ENCODE measurements around the gene FN1.
"Not testable (repeated sequence)": the region's sequence is repeated elsewhere in the genome, so short reads cannot be mapped to it uniquely, and the experiment has no call there.

FN1 gene

DNA sequence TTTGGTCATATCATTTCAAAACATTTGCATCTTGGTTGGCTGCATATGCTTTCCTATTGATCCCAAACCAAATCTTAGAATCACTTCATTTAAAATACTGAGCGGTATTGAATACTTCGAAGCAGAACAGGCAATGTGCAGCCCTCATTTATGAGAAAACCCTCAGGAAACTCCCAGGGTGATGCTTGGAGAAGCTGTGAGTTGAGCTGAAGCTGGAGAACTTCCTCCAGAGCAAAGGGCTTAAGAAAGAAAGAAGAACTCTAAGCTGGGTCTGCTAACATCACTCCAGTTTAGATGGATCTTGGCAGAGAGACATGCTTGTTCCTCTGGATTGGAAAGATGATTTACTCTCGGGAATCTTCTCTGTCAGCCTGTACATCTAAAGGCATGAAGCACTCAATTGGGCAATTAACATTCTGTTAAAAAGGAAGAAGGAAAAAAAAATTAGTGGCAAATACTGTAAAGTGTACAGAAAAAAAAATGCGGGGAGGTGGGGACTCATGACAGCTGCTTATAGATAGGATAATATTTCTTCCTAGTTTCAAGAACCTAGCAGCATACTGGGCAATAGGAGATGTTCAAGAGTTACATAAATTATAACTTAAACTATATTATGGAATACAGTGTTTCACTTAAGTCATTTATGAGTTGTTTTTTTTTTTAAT lies 74.5 kb downstream of the FN1 start:
- H3K9ac ChIP-seq (ENCODE audit: low read depth, low read length): no peak overlapping the region
- TF ChIP-seq EZH2 (IDR thresholded peaks at IDR 0.05; ENCODE audit: borderline replicate concordance, low read depth, low read length, severe bottlenecking): no peak
- TF ChIP-seq CTCF (IDR thresholded peaks at IDR 0.05; ENCODE audit: borderline replicate concordance, extremely low read depth, low read length, poor library complexity, severe bottlenecking): no peak
- DNase-seq: no peak
- H3K27me3 ChIP-seq (ENCODE audit: insufficient read depth, low read length, poor library complexity): no peaks in the 10 kb centered on the region
- H3K36me3 ChIP-seq (ENCODE audit: insufficient read depth, low read length): peaks cover 7% of the 10 kb centered on the region; the same call in 1 of the 2 replicates
- no peak for ATAC-seq (ENCODE audit: insufficient read depth, low read depth)
- no peaks in the 10 kb centered on the region for H4K20me1 ChIP-seq (ENCODE audit: insufficient read depth, low read length)
- H3K4me3 ChIP-seq (ENCODE audit: low read depth in 1 of 2, low read length in 2 of 2): no peak overlapping the region
- no peaks in the 10 kb centered on the region for H3K4me1 ChIP-seq (ENCODE audit: insufficient read depth, low read length)
- no peaks in the 10 kb centered on the region for H3K9me3 ChIP-seq (ENCODE audit: insufficient read depth, low read length, severe bottlenecking)
- H3K79me2 ChIP-seq (ENCODE audit: insufficient read depth, low read length): no peaks in the 10 kb centered on the region
- no peak overlapping the region for H3K4me2 ChIP-seq (ENCODE audit: insufficient read depth, low read length)
- H2AFZ ChIP-seq (ENCODE audit: low read depth, low read length): no peak overlapping the region
- H3K27ac ChIP-seq (ENCODE audit: low read length): no peak overlapping the region

DNA sequence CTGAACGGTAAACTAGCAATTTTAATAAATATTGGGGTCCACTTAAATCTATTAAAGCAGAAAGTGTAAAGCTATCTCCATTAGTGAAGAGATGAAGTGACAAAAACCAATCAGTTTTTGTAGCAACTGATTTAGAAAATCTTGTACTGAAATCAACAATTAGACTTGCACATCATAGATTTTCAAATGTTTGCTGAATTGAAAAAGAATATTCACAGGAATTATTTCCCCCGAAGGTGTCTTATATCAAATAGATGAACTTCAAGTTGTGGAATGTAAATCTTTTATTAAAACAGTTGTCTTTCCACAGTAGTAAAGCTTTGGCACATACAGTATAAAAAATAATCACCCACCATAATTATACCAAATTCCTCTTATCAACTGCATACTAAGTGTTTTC lies 75.3 kb downstream of the FN1 start:
- Histone ChIP-seq H3K4me1 (ENCODE audit: insufficient read depth, low read length) (no peaks in the 10 kb centered on the region), H4K20me1 (ENCODE audit: insufficient read depth, low read length) (no peaks in the 10 kb centered on the region), H3K9me3 (ENCODE audit: insufficient read depth, low read length, severe bottlenecking) (no peaks in the 10 kb centered on the region), H3K4me3 (ENCODE audit: low read depth in 1 of 2, low read length in 2 of 2) (no peak overlapping the region), H3K4me2 (ENCODE audit: insufficient read depth, low read length) (no peak overlapping the region), H3K79me2 (ENCODE audit: insufficient read depth, low read length) (no peaks in the 10 kb centered on the region), H2AFZ (ENCODE audit: low read depth, low read length) (no peak overlapping the region), H3K36me3 (ENCODE audit: insufficient read depth, low read length) (peaks cover 7% of the 10 kb centered on the region; the same call in 1 of the 2 replicates), H3K27ac (ENCODE audit: low read length) (no peak overlapping the region), H3K9ac (ENCODE audit: low read depth, low read length) (no peak overlapping the region), H3K27me3 (ENCODE audit: insufficient read depth, low read length, poor library complexity) (no peaks in the 10 kb centered on the region)
- ATAC-seq (ENCODE audit: insufficient read depth, low read depth): no peak
- DNase-seq: no peak
- no peak for TF ChIP-seq CTCF (IDR thresholded peaks at IDR 0.05; ENCODE audit: borderline replicate concordance, extremely low read depth, low read length, poor library complexity, severe bottlenecking)

GRCh38 chr2:215360059-215360458 lies 75.8 kb downstream of the FN1 start:
- not testable (repeated sequence) for H3K4me1 ChIP-seq (ENCODE audit: insufficient read depth, low read length); H4K20me1 ChIP-seq (ENCODE audit: insufficient read depth, low read length); H3K4me2 ChIP-seq (ENCODE audit: insufficient read depth, low read length); DNase-seq; ATAC-seq (ENCODE audit: insufficient read depth, low read depth); H3K27me3 ChIP-seq (ENCODE audit: insufficient read depth, low read length, poor library complexity); H2AFZ ChIP-seq (ENCODE audit: low read depth, low read length); H3K27ac ChIP-seq (ENCODE audit: low read length); H3K9ac ChIP-seq (ENCODE audit: low read depth, low read length); H3K79me2 ChIP-seq (ENCODE audit: insufficient read depth, low read length); H3K9me3 ChIP-seq (ENCODE audit: insufficient read depth, low read length, severe bottlenecking); H3K36me3 ChIP-seq (ENCODE audit: insufficient read depth, low read length); H3K4me3 ChIP-seq (ENCODE audit: low read depth in 1 of 2, low read length in 2 of 2)

DNA sequence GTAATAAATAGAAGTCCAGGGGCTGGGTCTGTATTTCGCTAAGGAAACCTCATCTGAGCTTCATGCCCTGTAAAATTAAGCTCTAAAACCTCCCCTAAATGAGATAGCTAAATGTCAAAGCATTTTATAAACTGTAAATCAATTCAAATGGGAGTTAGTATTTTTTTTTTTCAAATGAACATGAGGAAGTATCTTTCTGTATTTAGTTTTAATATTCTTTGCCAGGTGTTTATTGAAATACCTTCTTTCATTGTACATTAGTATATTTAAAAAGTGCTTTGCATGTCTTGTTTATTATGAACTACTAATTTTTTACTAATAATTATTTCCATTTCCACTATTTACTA lies 76.3 kb downstream of the FN1 start:
- TF ChIP-seq EZH2 (IDR thresholded peaks at IDR 0.05; ENCODE audit: borderline replicate concordance, low read depth, low read length, severe bottlenecking): no peak
- no peak for TF ChIP-seq CTCF (IDR thresholded peaks at IDR 0.05; ENCODE audit: borderline replicate concordance, extremely low read depth, low read length, poor library complexity, severe bottlenecking)
- H2AFZ ChIP-seq (ENCODE audit: low read depth, low read length): no peak overlapping the region
- no peaks in the 10 kb centered on the region for H4K20me1 ChIP-seq (ENCODE audit: insufficient read depth, low read length)
- H3K36me3 ChIP-seq (ENCODE audit: insufficient read depth, low read length): peaks cover 12% of the 10 kb centered on the region
- no peak overlapping the region for H3K9ac ChIP-seq (ENCODE audit: low read depth, low read length)
- H3K27ac ChIP-seq (ENCODE audit: low read length): no peak overlapping the region
- H3K4me2 ChIP-seq (ENCODE audit: insufficient read depth, low read length): no peak overlapping the region
- no peak for ATAC-seq (ENCODE audit: insufficient read depth, low read depth)
- no peak for DNase-seq
- no peak overlapping the region for H3K4me3 ChIP-seq (ENCODE audit: low read depth in 1 of 2, low read length in 2 of 2)
- H3K4me1 ChIP-seq (ENCODE audit: insufficient read depth, low read length): no peaks in the 10 kb centered on the region
- H3K79me2 ChIP-seq (ENCODE audit: insufficient read depth, low read length): no peaks in the 10 kb centered on the region
- H3K9me3 ChIP-seq (ENCODE audit: insufficient read depth, low read length, severe bottlenecking): no peaks in the 10 kb centered on the region
- no peaks in the 10 kb centered on the region for H3K27me3 ChIP-seq (ENCODE audit: insufficient read depth, low read length, poor library complexity)
